ENCODE measurements around the gene PRKCD.
A peak's percentile ranks its signal among the peaks of the same experiment; 100 is the strongest.

Gene PRKCD

DNA sequence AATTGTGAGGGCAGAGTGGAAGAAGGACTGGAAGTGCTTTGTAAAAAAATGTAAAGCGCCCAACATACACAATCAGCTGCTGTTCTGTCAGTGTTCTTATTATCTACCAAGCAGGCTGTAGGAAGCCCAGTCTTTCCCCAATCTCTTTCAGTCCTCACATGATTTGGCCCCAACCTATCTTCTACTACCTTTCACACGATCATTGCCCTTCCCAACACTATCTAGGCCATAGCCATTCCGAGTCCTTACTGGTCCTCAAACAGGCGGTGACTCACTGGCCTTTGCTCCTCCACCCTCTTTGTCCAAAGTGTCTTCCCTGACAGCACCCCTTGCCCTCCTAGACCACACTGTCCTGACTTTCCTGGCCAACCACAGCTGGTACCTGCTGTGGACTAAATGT is 29.9 kb upstream of the PRKCD start:
- Histone ChIP-seq H3K9ac (no peak overlapping the region), H3K27me3 (ENCODE audit: control insufficient read depth, insufficient read depth, low read length) (no peaks in the 10 kb centered on the region), H3K4me1 (peaks cover 12% of the 10 kb centered on the region), H3K36me3 (ENCODE audit: control insufficient read depth, insufficient read depth, low read length) (no peaks in the 10 kb centered on the region), H3K9me3 (ENCODE audit: control insufficient read depth, low read length) (no peaks in the 10 kb centered on the region), H2AFZ (peak overlapping the region; percentile 88), H3K27ac (peak overlapping the region; percentile 85), H3K79me2 (peaks cover 2% of the 10 kb centered on the region), H3K4me3 (ENCODE audit: low read depth, low read length) (peak overlapping the region; percentile 94), H3K4me2 (ENCODE audit: low read length) (peak overlapping the region; percentile 95)
- TF ChIP-seq, protein P1, sequence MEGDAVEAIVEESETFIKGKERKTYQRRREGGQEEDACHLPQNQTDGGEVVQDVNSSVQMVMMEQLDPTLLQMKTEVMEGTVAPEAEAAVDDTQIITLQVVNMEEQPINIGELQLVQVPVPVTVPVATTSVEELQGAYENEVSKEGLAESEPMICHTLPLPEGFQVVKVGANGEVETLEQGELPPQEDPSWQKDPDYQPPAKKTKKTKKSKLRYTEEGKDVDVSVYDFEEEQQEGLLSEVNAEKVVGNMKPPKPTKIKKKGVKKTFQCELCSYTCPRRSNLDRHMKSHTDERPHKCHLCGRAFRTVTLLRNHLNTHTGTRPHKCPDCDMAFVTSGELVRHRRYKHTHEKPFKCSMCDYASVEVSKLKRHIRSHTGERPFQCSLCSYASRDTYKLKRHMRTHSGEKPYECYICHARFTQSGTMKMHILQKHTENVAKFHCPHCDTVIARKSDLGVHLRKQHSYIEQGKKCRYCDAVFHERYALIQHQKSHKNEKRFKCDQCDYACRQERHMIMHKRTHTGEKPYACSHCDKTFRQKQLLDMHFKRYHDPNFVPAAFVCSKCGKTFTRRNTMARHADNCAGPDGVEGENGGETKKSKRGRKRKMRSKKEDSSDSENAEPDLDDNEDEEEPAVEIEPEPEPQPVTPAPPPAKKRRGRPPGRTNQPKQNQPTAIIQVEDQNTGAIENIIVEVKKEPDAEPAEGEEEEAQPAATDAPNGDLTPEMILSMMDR (IDR thresholded peaks at IDR 0.05), result no peak

DNA sequence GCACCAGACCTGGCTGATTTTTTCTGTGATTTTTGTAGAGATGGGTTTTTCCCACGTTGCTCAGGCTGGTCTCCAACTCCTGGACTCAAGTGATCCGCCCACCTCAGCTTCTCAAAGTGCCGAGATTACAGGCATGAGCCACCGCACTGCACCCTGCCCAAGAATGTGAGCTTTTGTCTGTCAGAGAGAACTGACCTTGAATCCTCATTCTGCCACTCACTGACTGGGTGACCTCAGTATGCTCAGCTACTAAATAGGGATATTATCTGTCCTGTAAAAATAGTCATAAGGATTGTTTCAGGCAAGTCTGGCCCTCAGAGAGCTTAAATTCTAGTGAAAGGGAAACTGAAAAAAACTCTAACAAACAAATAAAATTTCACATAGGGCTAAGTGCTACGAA is 28.7 kb upstream of the PRKCD start:
- H3K9me3 ChIP-seq (ENCODE audit: control insufficient read depth, low read length), result no peaks in the 10 kb centered on the region
- no peak overlapping the region for H3K27ac ChIP-seq
- H3K27me3 ChIP-seq (ENCODE audit: control insufficient read depth, insufficient read depth, low read length), result no peaks in the 10 kb centered on the region
- TF ChIP-seq, protein P1 (IDR thresholded peaks at IDR 0.05), result no peak
- no peak overlapping the region for H3K4me2 ChIP-seq (ENCODE audit: low read length)
- H3K4me1 ChIP-seq, result peaks cover 20% of the 10 kb centered on the region
- no peak overlapping the region for H3K9ac ChIP-seq
- H3K79me2 ChIP-seq, result peaks cover 2% of the 10 kb centered on the region
- no peaks in the 10 kb centered on the region for H3K36me3 ChIP-seq (ENCODE audit: control insufficient read depth, insufficient read depth, low read length)
- no peak overlapping the region for H3K4me3 ChIP-seq (ENCODE audit: low read depth, low read length)
- no peak overlapping the region for H2AFZ ChIP-seq

DNA sequence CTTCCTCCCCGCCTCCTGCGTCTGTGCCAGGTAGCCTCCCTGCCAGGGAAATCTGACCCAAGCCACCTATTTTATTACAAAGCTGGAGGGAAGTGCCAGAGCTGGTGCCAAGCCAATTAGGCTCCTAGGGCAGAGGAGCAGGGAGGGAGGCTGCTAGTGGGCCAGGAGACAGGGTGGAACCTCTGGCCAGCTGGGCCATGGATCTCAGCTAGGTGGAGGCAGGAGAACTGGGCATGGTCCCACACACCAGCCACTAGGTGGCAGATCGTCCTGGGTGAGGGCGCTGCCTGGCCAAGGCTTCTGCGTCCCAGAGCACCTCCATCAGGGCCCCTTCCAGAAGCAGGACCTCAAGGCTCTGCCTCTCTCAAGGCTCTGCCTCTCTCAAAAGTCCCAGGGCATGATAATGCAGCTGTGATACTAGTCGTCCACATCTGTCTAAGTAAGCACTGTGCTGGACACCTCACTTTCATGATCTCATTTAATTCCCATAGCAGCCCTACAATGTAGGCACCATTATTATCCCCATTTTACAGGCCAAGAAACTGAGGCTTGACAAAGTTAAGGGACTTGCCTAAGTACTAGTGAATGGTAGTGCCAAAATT is 26.3 kb upstream of the PRKCD start:
- Histone ChIP-seq H3K27ac (peak overlapping the region; percentile 47), H3K9me3 (ENCODE audit: control insufficient read depth, low read length) (no peaks in the 10 kb centered on the region), H3K9ac (no peak overlapping the region), H3K4me1 (peaks cover 22% of the 10 kb centered on the region), H2AFZ (peak overlapping the region; percentile 65), H3K4me2 (ENCODE audit: low read length) (no peak overlapping the region), H3K79me2 (peaks cover under 1% of the 10 kb centered on the region), H3K27me3 (ENCODE audit: control insufficient read depth, insufficient read depth, low read length) (no peaks in the 10 kb centered on the region), H3K36me3 (ENCODE audit: control insufficient read depth, insufficient read depth, low read length) (no peaks in the 10 kb centered on the region), H3K4me3 (ENCODE audit: low read depth, low read length) (no peak overlapping the region)
- TF ChIP-seq, protein P1 (IDR thresholded peaks at IDR 0.05), result peak; percentile 92

DNA sequence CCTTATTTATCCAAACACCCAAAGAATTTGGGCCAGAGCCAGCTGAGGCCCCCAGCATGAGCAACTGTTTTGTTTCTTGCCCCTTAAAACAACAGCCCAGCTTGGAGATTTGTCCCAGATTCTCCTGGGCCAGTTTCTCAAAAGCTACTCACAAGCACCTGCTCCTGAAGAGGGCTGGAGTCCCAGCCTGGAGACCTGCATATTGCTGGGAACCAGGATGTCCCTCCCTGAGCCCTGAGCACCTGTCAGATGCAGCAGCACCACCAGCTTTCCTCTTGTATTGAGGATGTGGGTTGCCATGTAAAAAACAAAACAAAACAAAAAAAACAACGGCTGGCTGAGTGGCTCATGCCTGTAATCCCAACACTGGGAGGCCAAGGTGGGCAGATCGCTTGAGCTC is 23.8 kb upstream of the PRKCD start:
- H3K27ac ChIP-seq, result no peak overlapping the region
- no peaks in the 10 kb centered on the region for H3K9me3 ChIP-seq (ENCODE audit: control insufficient read depth, low read length)
- H3K79me2 ChIP-seq, result no peaks in the 10 kb centered on the region
- no peak overlapping the region for H3K9ac ChIP-seq
- no peak overlapping the region for H3K4me2 ChIP-seq (ENCODE audit: low read length)
- H3K4me1 ChIP-seq, result peaks cover 23% of the 10 kb centered on the region
- TF ChIP-seq, protein P1 (IDR thresholded peaks at IDR 0.05), result no peak
- no peak overlapping the region for H3K4me3 ChIP-seq (ENCODE audit: low read depth, low read length)
- H2AFZ ChIP-seq, result peak overlapping the region; percentile 2
- H3K36me3 ChIP-seq (ENCODE audit: control insufficient read depth, insufficient read depth, low read length), result no peaks in the 10 kb centered on the region
- no peaks in the 10 kb centered on the region for H3K27me3 ChIP-seq (ENCODE audit: control insufficient read depth, insufficient read depth, low read length)

GRCh38 chr3:53137835-53138446 is 23.1 kb upstream of the PRKCD start:
- no peaks in the 10 kb centered on the region for H3K36me3 ChIP-seq (ENCODE audit: control insufficient read depth, insufficient read depth, low read length)
- no peaks in the 10 kb centered on the region for H3K79me2 ChIP-seq
- TF ChIP-seq, protein P1 (IDR thresholded peaks at IDR 0.05), result no peak
- peaks cover 23% of the 10 kb centered on the region for H3K4me1 ChIP-seq
- no peak overlapping the region for H3K27ac ChIP-seq
- H3K9ac ChIP-seq, result no peak overlapping the region
- H3K27me3 ChIP-seq (ENCODE audit: control insufficient read depth, insufficient read depth, low read length), result no peaks in the 10 kb centered on the region
- H3K4me3 ChIP-seq (ENCODE audit: low read depth, low read length), result no peak overlapping the region
- H2AFZ ChIP-seq, result no peak overlapping the region
- no peaks in the 10 kb centered on the region for H3K9me3 ChIP-seq (ENCODE audit: control insufficient read depth, low read length)
- H3K4me2 ChIP-seq (ENCODE audit: low read length), result no peak overlapping the region

Data from parathyroid adenoma (tissue), 2 donors.